GM18867 (cell line): ENCODE results near the gene TMEM37.

ENCODE experiments used
- ATAC-seq: cut with Tn5 transposase; IDR thresholded peaks from one replicate; pipeline ENCODE4 v1.9.1; 2021; ENCODE audit warnings: mild to moderate bottlenecking, moderate library complexity; ENCODE audit not compliant: unreplicated experiment

TMEM37 gene

GRCh38 chr2:119432851-119433522 is 1.3 kb downstream of the TMEM37 start:
- no peak for ATAC-seq

GRCh38 chr2:119433636-119434327 is 2.1 kb downstream of the TMEM37 start:
- no peak for ATAC-seq

DNA sequence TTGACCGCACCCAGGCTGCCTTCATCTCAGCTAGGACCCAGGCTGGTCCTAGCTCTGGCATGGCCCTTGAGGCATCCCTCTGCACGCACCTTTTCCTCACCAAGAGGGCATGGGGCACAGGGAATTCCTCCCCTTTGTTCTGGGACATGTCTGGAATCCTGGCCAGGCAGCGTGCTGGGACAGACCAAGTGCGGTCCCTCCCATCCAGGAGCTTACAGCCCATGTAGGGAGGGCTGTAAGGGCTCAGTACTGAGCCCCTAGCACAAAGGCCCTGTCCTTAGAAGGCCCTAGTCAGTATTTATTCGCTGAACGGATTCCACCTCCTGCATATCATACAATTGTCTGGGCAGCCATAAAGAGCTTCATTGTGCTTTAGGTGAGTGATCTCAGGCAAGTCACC is 3.0 kb downstream of the TMEM37 start:
- ATAC-seq = no peak

- ATAC-seq = no peak
Measured at GRCh38 chr2:119435081-119435952, 3.7 kb downstream of the TMEM37 start.

GRCh38 chr2:119435953-119436297 is 4.3 kb downstream of the TMEM37 start:
- no peak for ATAC-seq

DNA sequence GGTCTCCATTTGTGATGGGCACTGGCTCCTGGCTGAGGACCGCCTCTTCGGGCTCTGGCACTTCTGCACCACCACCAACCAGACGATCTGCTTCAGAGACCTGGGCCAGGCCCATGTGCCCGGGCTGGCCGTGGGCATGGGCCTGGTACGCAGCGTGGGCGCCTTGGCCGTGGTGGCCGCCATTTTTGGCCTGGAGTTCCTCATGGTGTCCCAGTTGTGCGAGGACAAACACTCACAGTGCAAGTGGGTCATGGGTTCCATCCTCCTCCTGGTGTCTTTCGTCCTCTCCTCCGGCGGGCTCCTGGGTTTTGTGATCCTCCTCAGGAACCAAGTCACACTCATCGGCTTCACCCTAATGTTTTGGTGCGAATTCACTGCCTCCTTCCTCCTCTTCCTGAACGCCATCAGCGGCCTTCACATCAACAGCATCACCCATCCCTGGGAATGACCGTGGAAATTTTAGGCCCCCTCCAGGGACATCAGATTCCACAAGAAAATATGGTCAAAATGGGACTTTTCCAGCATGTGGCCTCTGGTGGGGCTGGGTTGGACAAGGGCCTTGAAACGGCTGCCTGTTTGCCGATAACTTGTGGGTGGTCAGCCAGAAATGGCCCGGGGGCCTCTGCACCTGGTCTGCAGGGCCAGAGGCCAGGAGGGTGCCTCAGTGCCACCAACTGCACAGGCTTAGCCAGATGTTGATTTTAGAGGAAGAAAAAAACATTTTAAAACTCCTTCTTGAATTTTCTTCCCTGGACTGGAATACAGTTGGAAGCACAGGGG is 5.5 kb downstream of the TMEM37 start:
- no peak for ATAC-seq

GRCh38 chr2:119438128-119438656 is 6.5 kb downstream of the TMEM37 start:
- ATAC-seq = no peak

- no peak for ATAC-seq
Measured at GRCh38 chr2:119438726-119439284, 7.2 kb downstream of the TMEM37 start.

DNA sequence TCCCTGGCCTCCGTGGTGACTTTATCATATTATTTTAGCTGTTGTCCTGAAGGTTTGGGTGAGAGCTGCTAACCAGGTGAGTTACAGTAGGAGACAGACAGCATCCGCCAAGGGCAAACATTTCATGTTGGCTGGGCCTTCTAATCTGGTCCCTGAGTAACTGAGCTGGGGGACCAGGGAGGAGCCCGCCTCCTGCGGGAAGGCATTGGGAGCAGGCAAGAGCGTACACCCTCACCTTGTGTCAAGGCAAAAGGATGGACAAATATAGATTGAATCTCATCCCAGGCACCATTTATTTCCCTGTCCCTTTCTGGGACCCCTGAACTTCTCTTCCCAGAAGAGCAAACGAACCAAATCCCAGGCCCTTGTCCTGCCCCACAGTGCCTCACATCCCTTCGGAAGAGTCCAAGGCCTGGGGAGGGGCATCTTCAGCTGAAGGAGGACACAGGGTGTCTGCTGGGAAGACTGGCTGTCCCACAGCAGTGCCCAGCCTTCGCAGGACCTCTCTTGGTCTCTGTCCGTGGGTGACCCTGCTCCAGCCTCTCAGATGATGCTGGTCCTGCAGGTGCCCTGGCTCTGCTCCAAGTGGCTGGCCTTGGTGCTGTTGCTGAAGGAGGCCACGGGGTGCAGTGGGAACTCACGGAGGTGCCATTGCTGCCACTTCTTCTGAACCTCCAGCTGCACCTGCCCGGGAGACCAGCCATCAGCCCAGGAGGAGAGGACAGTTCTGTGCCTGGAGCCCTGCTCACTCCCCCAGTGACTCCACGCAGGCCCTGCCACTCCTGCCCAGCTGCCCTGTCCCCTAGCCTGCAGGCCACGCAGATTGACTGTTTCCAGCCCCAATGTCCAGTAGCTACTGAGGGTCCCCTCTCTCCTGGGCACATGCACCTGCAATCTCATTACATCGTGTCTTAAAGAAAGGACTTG is 8.2 kb downstream of the TMEM37 start:
- ATAC-seq = no peak

DNA sequence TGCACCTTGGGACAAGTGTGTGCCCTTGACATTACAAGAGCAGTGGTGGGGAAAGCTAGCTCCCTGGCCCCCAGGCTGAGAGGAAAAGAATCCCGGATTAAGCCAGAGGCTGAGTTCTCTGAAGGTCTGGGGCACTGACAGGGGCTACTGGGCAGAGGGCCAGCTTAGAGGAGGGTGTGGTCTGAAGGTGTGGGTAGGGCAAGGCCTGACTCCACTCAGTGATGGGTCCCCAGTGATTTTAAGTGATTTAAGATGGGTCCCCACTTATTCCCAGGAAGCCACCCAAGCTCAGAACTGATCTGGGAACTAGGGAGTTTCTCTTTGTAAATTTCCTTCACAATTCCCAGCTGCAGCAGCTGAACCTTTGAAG is 8.8 kb downstream of the TMEM37 start:
- ATAC-seq = no peak

DNA sequence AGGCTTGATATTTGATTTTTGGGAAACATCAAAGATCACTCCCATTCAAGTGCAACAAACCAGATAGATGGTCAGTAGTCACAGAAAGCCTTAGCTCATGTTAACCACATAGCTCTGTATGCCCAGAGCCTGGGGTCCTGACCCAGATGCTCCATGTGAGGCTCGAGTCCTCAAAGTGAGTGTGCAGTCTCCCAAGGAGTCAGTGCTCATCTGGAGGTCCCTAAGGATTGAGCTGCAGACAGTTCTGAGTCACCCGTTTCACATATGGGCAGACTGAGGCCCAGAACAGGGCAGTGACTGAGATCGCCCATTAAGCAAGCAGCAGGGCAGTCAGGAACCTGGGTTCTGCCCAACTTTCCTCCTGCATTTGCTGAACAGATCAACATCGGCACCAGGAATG is 9.2 kb downstream of the TMEM37 start:
- no peak for ATAC-seq

DNA sequence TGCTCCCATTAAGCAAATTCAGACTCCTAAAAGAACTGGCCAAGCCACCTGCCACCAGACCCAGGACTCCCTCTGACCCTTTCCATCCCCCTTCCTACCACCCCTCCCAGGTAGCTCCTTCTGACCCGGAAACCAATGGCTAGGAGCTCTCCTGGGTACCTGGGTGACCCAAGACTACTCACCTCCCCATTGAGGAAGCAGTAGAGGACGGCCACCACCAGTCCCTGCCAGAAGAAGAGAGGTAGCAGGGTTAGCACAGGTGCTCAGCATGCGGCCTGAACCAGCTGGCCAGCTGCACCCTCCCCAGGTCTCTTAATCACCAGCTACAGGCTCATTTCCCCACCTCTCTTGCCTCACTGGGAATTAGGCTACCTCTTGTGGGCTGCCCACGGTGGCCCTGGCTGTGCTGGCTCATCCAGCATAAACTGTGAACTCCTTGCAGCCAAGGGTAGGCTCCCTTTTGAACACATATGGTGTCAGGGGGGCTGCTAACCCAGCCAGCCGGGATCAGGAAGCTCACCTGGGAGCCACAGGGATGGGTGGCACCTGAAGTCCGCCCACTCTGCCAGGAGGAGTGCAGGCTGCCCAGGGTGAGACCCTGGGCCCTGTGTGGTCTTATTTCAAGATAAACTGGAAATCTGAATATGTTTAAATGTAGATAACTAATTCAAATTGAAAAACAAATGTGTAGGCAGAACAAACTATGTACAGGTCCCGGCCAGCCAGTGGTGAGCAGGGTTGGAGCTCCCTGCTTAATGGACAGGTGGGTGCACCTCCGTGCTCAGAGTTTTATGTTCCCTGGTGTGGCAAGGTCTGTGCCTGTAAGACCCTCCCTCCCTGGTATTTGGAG is 9.9 kb downstream of the TMEM37 start:
- ATAC-seq = no peak

DNA sequence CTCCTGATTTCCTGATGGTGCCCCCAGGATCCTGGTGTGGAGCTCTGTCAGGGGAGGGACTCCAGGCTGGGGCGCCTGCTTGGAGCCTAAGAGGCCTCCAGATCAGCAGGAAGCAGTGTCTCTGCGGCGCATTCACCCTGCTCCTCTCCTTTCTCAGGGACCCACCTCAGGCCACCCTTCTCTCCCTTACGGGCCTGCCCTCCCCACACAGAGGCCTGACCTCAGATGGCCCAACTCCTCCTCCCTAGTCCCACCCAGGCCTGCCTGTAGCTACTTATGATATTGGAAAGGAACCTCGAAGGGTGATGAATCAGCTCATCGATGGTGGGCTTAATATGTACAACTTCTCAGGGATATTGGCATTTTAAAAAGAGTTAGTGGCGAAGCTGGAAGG is 10.6 kb downstream of the TMEM37 start:
- ATAC-seq = no peak

DNA sequence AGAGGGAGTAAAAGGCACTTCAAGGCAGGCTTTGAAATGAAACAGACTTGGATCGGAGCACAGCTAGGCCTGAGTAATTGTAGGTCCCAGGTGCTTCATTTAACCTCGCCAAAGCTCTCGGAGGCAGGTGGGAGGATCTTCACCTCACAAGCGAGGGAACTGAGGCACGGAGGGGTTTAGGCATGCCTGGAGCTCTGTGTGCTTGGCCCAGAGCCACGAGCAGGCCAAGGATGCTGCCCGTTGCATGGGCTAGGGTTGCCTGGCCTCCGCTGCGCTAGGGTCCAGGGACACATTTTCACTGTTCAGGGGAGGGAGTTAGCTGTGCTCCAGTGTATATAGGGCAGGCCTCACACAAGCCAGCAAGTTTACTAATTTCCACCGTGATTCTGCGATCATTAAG is 11.2 kb downstream of the TMEM37 start:
- ATAC-seq = no peak

GRCh38 chr2:119446037-119446436 is 14.4 kb downstream of the TMEM37 start:
- no peak for ATAC-seq

GRCh38 chr2:119448427-119449141 is 16.9 kb downstream of the TMEM37 start:
- ATAC-seq = no peak

GRCh38 chr2:119449521-119449920 is 17.9 kb downstream of the TMEM37 start:
- ATAC-seq = no peak
